HG02642 (cell line): ENCODE data around the gene IGFBP5.

Experiments used
- ATAC-seq: cut with Tn5 transposase; IDR thresholded peaks from one replicate; pipeline ENCODE4 v1.9.1; 2021; ENCODE audit warnings: mild to moderate bottlenecking; ENCODE audit not compliant: unreplicated experiment, poor library complexity

Gene IGFBP5

DNA sequence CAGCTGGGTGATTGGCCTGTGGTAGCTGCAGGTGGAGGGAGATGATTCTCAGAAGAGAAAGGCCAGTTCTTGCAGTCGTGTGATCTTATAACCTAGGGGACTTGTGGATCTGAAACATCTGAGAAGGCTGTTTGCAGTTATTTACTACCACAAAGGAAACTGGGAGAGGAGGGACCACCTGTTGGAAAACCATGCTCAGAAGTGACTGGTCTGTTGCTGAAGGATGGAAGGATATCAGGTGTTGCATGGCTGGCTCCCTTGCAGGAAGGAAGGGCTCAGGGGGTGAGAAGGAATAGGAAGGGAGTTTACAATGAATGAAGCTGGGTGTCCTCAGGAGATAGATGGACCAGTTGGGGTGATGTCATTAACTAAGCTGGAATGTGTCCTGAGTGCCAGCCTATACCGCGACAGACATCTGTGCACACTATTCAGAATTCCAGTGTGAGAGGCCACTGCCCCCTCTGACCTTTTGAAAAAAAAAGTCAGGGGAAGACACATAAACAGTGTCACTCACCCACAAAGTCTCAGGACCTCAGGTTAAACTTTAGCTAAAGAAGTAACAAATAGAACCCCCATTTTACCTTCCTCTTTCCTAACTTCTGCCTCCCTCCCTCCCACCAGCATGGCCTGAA lies 44.6 kb downstream of the IGFBP5 start:
- ATAC-seq = no peak

DNA sequence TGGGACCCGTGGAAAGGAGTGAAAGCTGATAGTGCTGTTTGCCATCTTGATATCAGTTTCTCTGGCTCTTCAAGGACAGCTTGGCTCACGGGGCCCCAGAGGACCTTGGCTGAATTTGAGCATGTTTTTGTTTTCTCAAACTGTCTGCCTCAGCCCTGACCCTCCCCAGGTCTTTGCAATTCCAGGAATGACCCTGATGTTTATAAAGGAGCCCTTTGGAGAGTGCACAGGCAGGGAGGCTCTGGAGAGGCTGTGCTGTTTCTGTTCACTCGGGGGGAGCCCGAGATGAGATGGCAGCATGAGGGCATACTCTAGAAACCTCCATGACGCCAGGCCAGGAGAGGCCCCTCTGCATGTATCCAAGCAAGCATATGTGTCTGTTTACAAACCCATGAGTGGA lies 45.8 kb downstream of the IGFBP5 start:
- no peak for ATAC-seq

DNA sequence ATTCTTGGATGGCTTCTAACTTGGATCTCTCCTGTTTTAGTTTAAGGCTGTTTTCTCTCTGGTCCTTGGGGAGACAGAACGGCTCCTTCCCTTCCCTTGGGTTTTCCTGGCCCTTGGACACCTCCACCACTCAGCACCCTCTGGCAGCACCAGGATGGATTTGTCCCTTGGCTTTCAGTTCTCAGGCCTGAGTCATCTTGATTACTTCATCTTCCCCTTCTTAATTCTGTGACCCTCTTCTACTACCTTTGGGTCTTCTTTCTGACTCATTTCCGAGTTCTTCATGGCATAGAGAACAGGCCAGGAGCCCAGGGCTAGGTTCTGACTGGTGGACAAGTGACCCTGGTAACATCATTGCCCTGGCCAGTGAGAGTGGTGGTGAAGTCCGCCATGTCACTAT lies 47.2 kb downstream of the IGFBP5 start:
- no peak for ATAC-seq

DNA sequence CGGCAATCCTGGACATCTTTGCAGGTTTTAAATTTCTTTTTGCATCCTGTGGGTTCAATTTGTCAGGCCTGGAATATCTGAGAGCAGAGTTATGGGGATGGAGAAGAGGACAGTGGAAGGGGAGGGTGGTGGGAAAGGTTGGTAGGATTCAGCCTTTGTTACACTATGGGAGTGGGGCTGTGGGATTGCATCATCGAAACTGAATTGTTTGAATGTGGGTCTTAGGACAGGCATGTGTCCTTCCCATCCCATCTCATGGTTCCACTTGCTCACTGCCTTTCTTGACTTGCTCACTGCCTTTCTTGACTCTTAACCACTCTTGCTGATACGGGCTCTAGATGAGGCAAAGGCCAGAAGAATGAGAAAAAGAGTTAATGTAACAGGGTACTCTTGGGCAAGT lies 49.2 kb downstream of the IGFBP5 start:
- no peak for ATAC-seq

DNA sequence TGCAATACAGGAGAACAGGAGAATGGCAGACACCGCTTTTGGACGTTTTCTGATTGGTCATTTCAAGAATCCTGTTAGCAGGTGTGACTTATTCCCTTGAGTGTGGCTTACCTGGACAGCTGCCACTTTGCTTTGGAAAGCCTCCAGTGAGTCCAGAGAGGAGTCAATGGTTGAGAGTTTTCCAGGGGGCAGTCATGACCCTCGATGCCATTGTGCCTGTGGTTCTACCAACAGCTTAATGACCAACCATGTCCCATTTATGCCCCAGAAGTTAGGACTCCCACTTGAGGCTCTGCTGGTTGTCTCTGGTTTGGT lies 49.8 kb downstream of the IGFBP5 start:
- no peak for ATAC-seq

DNA sequence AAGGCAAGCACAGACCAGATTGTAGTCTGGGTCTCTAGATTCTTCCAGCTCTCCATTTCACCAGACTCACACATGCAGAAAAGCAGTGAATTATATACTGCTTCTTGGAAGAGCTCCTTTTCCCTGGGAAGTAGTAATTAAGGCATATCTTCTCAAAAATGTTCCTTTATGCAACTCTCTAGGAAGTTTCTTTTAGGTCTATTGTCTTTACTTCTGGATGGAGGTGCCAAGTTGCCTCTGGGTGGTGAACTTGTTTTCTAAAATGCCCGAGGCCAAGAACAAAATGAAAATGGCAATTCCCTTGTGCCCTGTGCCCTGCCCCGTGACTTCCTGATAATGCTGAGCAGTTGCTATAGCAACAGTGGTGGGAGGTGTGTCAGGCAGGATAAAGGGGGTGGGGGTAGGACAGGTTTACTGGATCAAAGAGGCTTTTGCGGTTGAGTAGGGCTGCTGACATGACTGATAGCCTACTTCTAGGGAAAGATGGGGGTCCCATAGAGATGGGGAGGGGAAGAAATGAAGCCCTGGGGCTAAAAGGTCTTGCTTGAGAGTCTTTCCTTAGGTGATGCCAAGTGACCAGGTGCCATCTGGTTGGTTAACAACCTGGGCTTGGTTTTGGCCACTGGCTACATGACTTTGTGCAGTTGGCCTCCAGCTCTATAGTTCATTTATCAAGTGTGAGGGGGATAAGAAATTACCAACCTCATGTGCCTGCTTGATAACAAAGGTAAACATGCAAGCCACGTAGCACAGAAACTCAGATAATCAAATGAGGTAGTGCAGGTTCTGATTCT lies 50.3 kb downstream of the IGFBP5 start:
- no peak for ATAC-seq

DNA sequence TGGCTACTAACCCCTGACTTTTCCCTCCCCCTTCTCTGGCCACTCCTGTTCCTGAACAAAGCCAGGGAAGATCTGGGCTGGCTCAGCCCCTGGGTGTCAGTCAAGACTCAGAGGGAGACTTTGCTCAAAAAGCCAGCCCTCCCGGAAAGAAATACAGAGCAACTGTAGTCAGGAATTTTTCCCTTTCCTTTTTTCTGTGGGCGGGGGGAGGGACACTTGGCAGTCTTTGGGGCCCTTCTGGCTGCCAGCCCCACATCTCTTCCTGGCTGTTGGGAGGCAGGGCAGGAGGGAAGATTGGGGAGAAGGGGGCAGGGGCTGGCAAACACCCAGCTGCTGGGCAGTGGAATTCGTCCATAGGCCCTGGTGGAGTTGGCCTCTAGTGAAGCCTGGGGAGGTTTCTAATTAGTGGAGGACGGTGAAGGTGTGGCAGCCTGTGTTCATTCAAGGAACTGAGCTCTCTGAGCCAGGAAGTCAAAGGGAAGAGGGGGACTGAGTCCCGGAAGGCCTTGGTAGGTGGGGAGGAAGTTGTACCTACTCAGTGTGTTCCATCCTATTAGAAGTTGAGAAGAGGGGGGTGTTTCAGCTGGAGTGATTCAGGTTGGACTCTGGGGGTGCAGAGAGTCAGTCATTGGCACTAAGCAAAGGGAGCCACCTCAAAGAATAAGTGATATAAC lies 51.2 kb downstream of the IGFBP5 start:
- no peak for ATAC-seq

DNA sequence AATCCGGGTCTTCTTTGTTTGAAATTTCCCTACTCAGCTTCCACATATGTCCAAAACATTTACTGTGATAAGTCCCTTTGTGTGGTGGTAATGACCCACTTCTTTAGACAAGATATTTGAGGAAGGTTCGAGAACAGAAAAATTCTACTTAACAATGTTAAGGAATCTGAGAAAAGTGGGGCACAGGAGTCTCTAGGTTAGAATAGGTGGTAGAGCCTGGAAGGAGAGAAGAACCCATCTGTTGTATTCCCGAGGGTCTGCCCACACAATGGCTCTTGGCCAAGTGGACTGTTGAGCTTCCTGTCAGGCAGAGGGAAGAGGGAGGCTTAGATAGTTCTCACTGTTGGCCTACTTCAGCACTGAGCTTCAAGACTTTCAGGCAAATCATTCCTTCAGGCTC lies 57.9 kb downstream of the IGFBP5 start:
- no peak for ATAC-seq

DNA sequence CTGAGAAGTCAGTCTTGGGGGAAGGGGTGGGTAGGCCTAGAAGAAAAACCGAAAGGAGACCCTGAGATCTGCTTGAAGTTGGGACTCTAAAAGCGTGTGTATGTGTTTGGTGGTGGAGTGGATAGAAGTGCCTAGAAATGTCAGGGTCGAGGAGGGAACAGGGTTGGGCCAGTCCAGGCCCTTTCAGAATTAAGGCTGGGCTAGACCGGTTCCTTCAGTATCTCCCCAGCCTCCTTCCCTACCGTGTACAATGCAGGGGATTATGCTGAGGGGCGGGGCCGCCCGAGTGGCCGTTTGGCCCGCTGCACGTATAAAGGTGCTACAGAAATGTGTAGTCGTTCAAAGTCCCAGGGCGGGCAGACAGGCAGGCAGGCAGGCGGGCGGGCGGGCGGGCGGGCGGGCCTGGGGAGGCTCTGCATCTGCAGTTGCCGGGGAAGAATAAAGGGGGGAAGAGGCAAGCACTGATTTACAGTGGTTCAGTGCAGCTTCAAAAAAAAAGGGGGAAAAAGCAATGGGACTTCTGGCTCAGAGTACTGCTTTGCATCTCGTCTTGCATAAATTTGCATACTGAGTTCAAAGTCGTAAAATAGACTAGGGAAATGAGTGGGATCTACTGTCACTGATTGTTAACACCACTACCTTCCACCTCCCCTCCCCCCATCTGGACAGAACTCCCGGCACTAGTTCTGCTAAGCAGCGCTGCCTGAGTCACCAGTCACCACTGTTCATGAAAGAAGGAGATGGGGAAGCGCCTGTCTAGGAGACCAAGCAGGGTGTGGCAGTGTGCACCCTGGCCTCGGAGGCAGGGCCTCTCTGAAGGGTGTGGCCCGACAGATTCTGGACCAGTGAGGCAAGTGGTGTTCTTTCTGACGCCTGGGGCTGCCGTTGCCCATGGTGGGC lies 58.5 kb downstream of the IGFBP5 start:
- ATAC-seq = no peak

DNA sequence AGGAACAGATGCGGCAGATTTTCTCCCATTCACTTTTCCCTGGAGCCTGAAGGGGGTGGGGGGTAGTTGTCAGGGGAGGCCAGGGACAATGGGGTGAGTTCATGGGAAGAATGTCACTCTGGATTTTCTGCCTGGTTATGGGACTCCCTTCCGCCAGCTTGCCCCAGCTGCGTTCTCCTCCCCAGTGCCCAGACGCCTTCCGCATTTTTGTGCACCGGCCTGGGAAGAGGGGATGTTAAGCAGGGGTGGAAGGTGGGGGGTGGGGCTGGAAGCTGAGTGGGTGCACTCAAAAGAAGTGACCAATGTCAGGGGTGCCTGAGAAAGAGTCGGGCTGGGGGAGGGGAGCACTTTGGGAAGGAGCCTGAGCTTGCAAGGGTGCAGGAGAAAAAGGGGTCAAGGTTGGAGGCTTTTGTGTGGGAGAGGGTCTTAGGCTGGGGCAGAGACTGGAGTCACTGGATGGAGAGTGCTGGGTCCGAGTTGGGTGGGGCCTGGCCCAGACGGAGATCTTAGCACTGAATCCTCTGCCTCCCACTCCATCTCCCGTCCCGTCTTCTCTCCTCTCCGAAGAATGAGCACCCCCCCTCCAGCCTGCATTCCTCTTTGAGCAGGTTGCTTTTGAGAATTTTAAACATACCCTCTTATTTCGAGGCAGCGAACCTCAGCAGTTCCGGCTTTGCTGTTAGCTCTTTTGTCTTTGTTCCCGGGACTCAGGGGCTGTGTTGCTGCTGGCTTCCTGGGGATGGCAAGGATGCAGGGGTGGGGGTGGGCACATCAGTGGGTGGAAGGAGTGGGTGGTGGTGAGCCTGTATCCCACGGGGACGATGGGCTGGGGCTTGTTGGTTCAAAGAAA lies 59.4 kb downstream of the IGFBP5 start:
- no peak for ATAC-seq

DNA sequence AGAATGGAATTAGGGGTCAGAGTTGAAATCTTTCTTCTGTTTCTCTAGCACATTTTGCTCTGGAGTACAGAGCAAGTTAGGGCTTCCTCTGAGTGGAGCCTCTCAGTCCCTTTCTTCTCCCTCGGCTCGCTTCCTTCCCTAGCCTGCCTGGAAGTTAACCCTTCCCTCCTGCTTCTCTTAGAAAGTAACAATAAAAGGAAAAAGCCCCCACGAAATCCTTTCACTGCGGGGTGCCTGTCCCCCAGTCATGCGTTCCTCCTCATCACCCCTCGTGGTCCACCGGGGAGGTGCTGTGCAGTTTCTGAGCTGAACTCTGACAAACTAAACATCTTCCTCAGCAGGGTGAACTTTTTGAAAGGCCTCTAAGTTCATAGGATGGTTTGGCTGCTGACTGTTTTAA lies 60.2 kb downstream of the IGFBP5 start:
- no peak for ATAC-seq

DNA sequence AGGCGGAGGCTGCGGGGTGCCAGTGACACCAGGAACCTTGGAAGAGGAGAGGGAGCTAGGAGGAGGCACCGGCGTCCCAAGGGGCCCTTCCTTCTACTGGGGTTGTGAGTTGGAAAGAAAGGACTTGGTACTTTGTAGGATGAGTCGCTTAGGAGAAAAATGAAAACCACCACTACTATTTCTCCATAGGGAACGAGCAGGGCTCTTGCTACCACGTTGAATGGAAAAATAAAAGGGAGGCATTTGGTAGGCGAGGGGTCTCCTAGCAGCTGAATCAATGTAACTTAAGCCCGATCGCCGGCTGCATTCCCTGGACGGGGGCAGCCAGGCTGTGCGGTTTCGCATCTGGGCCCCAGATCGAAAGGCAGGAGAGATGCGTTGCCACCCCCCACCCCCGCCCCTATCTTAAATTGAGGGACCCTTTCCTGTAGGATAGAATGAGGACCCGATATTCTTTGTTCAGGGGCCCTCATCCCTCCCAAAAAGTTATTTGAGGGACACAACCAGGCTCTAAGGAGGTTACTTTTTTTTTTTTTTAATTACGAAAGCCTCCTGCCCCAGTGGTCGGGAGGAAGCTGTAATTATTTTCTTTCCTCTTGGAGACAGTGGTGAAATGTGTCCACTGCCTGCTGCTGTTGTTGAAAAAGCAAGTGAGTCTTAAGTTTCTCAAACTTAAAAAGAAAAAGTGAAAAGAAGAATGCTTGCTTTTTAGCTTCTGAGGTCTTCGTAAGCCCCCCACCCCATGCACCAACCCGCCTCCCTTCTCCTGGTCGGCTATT lies 60.8 kb downstream of the IGFBP5 start:
- no peak for ATAC-seq

DNA sequence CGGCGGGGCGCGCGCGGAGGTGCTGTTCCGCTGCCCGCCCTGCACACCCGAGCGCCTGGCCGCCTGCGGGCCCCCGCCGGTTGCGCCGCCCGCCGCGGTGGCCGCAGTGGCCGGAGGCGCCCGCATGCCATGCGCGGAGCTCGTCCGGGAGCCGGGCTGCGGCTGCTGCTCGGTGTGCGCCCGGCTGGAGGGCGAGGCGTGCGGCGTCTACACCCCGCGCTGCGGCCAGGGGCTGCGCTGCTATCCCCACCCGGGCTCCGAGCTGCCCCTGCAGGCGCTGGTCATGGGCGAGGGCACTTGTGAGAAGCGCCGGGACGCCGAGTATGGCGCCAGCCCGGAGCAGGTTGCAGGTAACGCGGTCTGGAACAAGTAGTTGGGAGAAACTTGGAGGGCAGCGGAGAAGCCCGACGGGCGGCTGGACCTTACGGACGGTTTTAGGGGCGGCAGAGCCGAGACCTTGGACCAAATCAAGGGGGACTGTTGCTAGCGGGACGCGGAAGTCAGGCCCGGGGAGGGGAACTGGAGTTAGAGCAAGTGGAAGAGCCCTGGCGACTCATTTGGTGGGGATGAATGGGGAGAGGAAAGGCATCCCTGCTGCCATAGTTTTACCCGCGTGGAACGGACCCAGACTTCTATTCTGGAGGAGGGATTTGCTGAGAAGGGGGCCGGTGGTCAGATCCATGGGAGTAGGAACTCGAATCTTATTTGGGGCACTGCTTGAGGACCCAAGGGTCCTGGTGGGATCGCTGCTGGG lies 61.6 kb downstream of the IGFBP5 start:
- no peak for ATAC-seq

DNA sequence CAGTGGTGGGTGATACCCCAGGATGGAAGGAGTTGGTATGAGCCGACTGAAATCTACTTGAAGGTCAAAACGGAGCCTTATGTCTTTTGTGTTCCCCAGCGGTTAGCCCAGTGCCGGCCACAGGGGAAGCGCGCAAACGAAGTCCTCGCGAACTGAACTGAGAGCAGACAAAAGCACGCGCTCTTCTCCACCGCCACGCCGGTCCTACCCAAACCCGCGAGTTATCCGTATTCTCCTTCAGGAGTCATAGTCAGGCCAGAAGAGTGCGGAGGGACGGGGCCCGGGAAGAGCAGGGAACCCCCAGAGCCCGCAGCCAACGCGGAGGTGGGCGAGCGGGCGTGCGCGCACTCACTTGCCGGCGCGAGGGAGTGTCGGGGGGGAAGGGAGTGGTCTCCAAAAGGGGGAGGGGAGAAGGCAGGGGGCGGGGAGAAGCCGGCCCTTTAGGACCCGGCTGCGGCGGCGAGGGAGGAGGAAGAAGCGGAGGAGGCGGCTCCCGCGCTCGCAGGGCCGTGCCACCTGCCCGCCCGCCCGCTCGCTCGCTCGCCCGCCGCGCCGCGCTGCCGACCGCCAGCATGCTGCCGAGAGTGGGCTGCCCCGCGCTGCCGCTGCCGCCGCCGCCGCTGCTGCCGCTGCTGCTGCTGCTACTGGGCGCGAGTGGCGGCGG lies 62.3 kb downstream of the IGFBP5 start, which contains the start of gene IGFBP2:
Gene IGFBP2 (plus strand): TSS at position 469 of the 664 bp plus-strand sequence. CDS start 104 bp downstream, at position 573.
- no peak for ATAC-seq

DNA sequence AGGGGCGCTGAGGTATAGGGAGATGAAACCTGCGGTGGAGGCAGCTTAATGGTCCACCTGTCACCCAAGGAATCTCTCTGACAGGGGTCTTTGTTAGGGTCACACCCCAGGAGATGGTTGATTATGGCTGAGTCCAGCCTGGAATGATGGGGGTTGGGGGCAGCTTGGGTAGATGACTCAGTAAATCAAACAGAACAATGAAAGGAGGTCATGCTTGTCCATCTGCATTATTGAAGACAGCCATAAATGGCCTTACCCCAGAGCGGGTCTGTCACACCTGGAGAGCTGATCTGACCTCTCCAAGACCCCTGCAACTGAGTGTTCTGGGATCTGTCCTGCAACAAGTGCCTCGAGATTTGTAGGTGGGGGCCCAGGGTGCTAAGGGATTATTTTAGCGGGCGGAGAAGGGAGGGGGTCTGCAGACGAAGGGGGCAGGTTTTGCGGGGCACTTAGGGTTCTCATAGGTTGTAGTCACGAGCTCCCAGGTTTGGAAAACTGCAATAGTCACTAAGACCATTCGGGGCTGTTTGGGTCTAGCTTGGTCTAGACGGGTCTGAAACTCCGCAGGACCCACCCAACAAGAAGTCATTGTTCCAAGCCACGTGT lies 62.9 kb downstream of the IGFBP5 start:
- ATAC-seq = no peak

DNA sequence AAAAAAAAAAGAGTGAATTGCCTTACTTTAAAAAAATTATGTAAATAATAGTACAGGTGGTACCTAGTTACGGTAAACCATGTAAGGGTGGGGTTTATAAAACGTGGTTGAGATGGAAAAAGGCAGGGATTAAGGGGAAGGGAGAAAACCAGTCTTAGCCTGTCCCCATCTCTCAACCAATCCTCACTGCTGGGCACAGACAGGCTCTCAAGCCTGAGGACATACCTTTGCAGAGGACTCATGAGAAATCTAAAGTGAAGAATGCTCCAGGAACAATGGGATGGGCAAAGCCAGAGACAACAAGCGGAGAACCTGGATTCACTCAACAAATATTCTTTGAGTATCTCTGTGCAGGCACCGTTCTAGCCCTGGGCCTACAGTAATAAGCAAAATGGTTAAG lies 65.6 kb downstream of the IGFBP5 start:
- ATAC-seq = no peak

DNA sequence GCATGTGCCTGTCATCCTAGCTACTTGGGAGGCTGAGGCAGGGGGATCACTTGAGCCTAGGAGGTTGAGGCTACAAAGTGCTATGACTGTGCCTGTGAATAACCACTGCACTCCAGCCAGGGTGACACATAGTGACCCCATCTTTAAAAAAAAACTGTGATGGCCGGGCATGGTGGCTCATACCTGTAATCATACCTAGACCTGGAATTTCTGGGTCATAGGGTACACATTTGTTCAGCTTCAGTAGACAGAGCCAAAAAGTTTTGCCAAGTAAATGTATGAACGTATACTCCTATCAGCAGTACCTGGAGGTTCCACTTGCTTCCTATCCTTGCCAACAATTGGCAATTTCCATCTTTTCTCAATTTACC lies 68.5 kb downstream of the IGFBP5 start:
- no peak for ATAC-seq
